HEK293T (cell line): ENCODE results near the gene NLGN3.

Experiments used
- CTCF ChIA-PET: fragments of 350-600 bp; formaldehyde crosslinking; extraction: SDS; loops from one replicate; lab custom pipeline; 2021; ENCODE audit warnings: antibody characterized with exemption, inconsistent platforms; lab: Yijun Ruan, JAX
- POLR2A ChIA-PET: fragments of 350-600 bp; formaldehyde crosslinking; extraction: SDS; loops from one replicate; lab custom pipeline; 2020; ENCODE audit warnings: antibody characterized with exemption, inconsistent platforms; lab: Yijun Ruan, JAX
- DNase-seq: peaks from one replicate; pipeline ENCODE4 v3.0.0; 2012; ENCODE audit warnings: mixed read lengths; ENCODE audit errors: extremely low spot score
- ARNT ChIP-seq: fragments of 450-650 bp; IDR thresholded peaks from 2 replicates; pipeline ENCODE4 v1.6.1; 2017; ENCODE audit warnings: mild to moderate bottlenecking
- BHLHE40 ChIP-seq: fragments of 450-650 bp; IDR thresholded peaks from 2 replicates; pipeline ENCODE4 v1.6.1; 2016; ENCODE audit warnings: mild to moderate bottlenecking, moderate library complexity, borderline replicate concordance
- CTBP1 ChIP-seq: fragments of 450-650 bp; IDR thresholded peaks from 2 replicates; pipeline ENCODE4 v1.6.1; 2016; ENCODE audit warnings: borderline replicate concordance
- ELF4 ChIP-seq: fragments of 450-650 bp; IDR thresholded peaks from 2 replicates; pipeline ENCODE4 v1.6.1; 2017; ENCODE audit warnings: antibody characterized with exemption
- FOXA1 ChIP-seq: fragments of 450-650 bp; IDR thresholded peaks from 2 replicates; pipeline ENCODE4 v1.6.1; 2016; ENCODE audit warnings: mild to moderate bottlenecking
- FOXK2 ChIP-seq: fragments of 450-650 bp; IDR thresholded peaks from 2 replicates; pipeline ENCODE4 v1.6.1; 2016; ENCODE audit warnings: mild to moderate bottlenecking
- FOXM1 ChIP-seq: fragments of 450-650 bp; IDR thresholded peaks from 2 replicates; pipeline ENCODE4 v1.6.1; 2017; ENCODE audit warnings: mild to moderate bottlenecking, borderline replicate concordance
- HDGF ChIP-seq: fragments of 450-650 bp; IDR thresholded peaks from 2 replicates; pipeline ENCODE4 v1.6.1; 2017; ENCODE audit warnings: antibody characterized with exemption, borderline replicate concordance
- L3MBTL2 ChIP-seq: fragments of 450-650 bp; conservative IDR thresholded peaks from 2 replicates; pipeline ENCODE4 v1.6.1; 2016; ENCODE audit warnings: mild to moderate bottlenecking
- LEF1 ChIP-seq: fragments of 450-650 bp; IDR thresholded peaks from 2 replicates; pipeline ENCODE4 v1.6.1; 2017; ENCODE audit warnings: mild to moderate bottlenecking, borderline replicate concordance
- NFRKB ChIP-seq: fragments of 450-650 bp; IDR thresholded peaks from 2 replicates; pipeline ENCODE4 v1.6.1; 2016; ENCODE audit warnings: mild to moderate bottlenecking, moderate library complexity
- PKNOX1 ChIP-seq: fragments of 450-650 bp; IDR thresholded peaks from 2 replicates; pipeline ENCODE4 v1.6.1; 2016
- SP1 ChIP-seq: fragments of 450-650 bp; IDR thresholded peaks from 2 replicates; pipeline ENCODE4 v1.6.1; 2017
- SUZ12 ChIP-seq: fragments of 450-650 bp; IDR thresholded peaks from 2 replicates; pipeline ENCODE4 v1.6.1; 2016; ENCODE audit warnings: mild to moderate bottlenecking
- TARDBP ChIP-seq: fragments of 450-650 bp; IDR thresholded peaks from 2 replicates; pipeline ENCODE4 v1.6.1; 2016
- ZNF384 ChIP-seq: fragments of 450-650 bp; IDR thresholded peaks from 2 replicates; pipeline ENCODE4 v1.6.1; 2016

The NLGN3 gene

GRCh38 chrX:71144651-71145050 is at the start of gene NLGN3:
TSS of gene NLGN3 (plus strand) at chrX:71144841. CDS start at chrX:71147750, 2,909 bp downstream.
- no peak for DNase-seq
- ChIA-PET CTCF (no interaction called here), POLR2A (no interaction called here)
- TF ChIP-seq SUZ12 (no peak), NFRKB (no peak), CTBP1 (no peak), BHLHE40 (no peak), ARNT (no peak), HDGF (no peak), PKNOX1 (no peak), ELF4 (no peak), ZNF384 (no peak), FOXM1 (no peak), LEF1 (no peak)

GRCh38 chrX:71095033-71095432 is 49.6 kb upstream of the NLGN3 start:
- POLR2A ChIA-PET = no interaction called here
- TF ChIP-seq SUZ12 (no peak), ZNF384 (no peak), HDGF (no peak), PKNOX1 (no peak; the same call in 1 of the 2 replicates), FOXK2 (no peak)
- CTCF ChIA-PET = no interaction called here
- no peak for DNase-seq

- ChIA-PET POLR2A (no interaction called here), CTCF (no interaction called here)
- DNase-seq = peak; percentile 98
- TF ChIP-seq SUZ12 = 0 out of 2 replicates have a peak, but pooled peaks have one; percentile 37
- no peak for TF ChIP-seq TARDBP
- peak; percentile 97 for TF ChIP-seq L3MBTL2
Measured at GRCh38 chrX:71095555-71095980, 49.1 kb upstream of the NLGN3 start, which contains the start of gene FOXO4. TSS of gene FOXO4 (plus strand) at chrX:71095851. CDS start at chrX:71096529, 678 bp downstream.

GRCh38 chrX:71095981-71096759 is 48.5 kb upstream of the NLGN3 start:
- ChIA-PET POLR2A (interaction anchor here (0.5 kb wide), 1 partner anchor 110 kb away, joined by 3 read pairs; no protein-coding TSS in a partner anchor), CTCF (no interaction called here)
- TF ChIP-seq SP1 = no peak
- TF ChIP-seq L3MBTL2 = peak; percentile 39
- no peak for DNase-seq

- POLR2A ChIA-PET = no interaction called here
- CTCF ChIA-PET = no interaction called here
- no peak for TF ChIP-seq LEF1
- DNase-seq = no peak
Measured at GRCh38 chrX:71096760-71097032, 47.9 kb upstream of the NLGN3 start.

GRCh38 chrX:71098302-71098701 is 46.3 kb upstream of the NLGN3 start:
- ChIA-PET POLR2A (no interaction called here), CTCF (no interaction called here)
- TF ChIP-seq HDGF = no peak
- TF ChIP-seq ARNT = no peak
- no peak for TF ChIP-seq BHLHE40
- TF ChIP-seq FOXM1 = no peak
- TF ChIP-seq FOXA1 = no peak
- TF ChIP-seq SUZ12 = no peak
- no peak for TF ChIP-seq TARDBP
- no peak for TF ChIP-seq PKNOX1
- TF ChIP-seq CTBP1 = no peak
- no peak for TF ChIP-seq NFRKB
- TF ChIP-seq ZNF384 = no peak
- no peak for TF ChIP-seq SP1
- TF ChIP-seq FOXK2 = no peak
- no peak for TF ChIP-seq ELF4
- TF ChIP-seq L3MBTL2 = no peak
- TF ChIP-seq LEF1 = no peak
- peak; percentile 55 for DNase-seq

GRCh38 chrX:71098951-71099506 is 45.6 kb upstream of the NLGN3 start:
- no peak for TF ChIP-seq ARNT
- no peak for TF ChIP-seq FOXA1
- no peak for TF ChIP-seq SUZ12
- TF ChIP-seq L3MBTL2 = no peak
- no peak for TF ChIP-seq FOXM1
- no peak for TF ChIP-seq BHLHE40
- TF ChIP-seq SP1 = no peak
- TF ChIP-seq PKNOX1 = no peak
- TF ChIP-seq ZNF384 = no peak
- TF ChIP-seq LEF1 = no peak
- no peak for TF ChIP-seq CTBP1
- TF ChIP-seq NFRKB = no peak
- TF ChIP-seq HDGF = no peak
- TF ChIP-seq ELF4 = no peak
- TF ChIP-seq FOXK2 = no peak
- CTCF ChIA-PET = interaction anchor here (1.2 kb wide), 2 partner anchors 19 to 30 kb away, joined by 3 read pairs; partner anchors contain the start of gene MED12
- POLR2A ChIA-PET = interaction anchor here (4.0 kb wide), 1 partner anchor 19 kb away, joined by 24 read pairs; the partner anchor contains the start of gene MED12
- DNase-seq = no peak
